HG03460 (cell line): ENCODE data around the gene DMRT3.

Source experiments
- ATAC-seq: cut with Tn5 transposase; IDR thresholded peaks from one replicate; pipeline ENCODE4 v1.9.1; 2021; ENCODE audit not compliant: unreplicated experiment

The DMRT3 gene

GRCh38 chr9:976258-976942 lies at the start of gene DMRT3:
DMRT3 (plus strand) TSS chr9:976655; CDS start chr9:977002, 347 bp downstream.
- ATAC-seq, result no peak

GRCh38 chr9:926976-927375 lies 49.5 kb upstream of the DMRT3 start:
- ATAC-seq, result no peak

- ATAC-seq, result peak; percentile 61
These were observed 48.0 kb upstream of the DMRT3 start for GRCh38 chr9:928363-929042.

GRCh38 chr9:929719-930118 lies 46.7 kb upstream of the DMRT3 start:
- ATAC-seq, result no peak

- no peak for ATAC-seq
These were observed 43.1 kb upstream of the DMRT3 start for GRCh38 chr9:933356-933755.

GRCh38 chr9:935348-935965 lies 41.0 kb upstream of the DMRT3 start:
- ATAC-seq, result no peak

- ATAC-seq, result no peak
These were observed 33.5 kb upstream of the DMRT3 start for GRCh38 chr9:942805-943580.

- no peak for ATAC-seq
These were observed 28.5 kb upstream of the DMRT3 start for GRCh38 chr9:947985-948384.

- no peak for ATAC-seq
These were observed 28.0 kb upstream of the DMRT3 start for GRCh38 chr9:948497-948896.

- ATAC-seq, result no peak
These were observed 26.3 kb upstream of the DMRT3 start for GRCh38 chr9:950139-950538.

GRCh38 chr9:952546-952945 lies 23.9 kb upstream of the DMRT3 start:
- ATAC-seq, result no peak

- no peak for ATAC-seq
These were observed 17.4 kb upstream of the DMRT3 start for GRCh38 chr9:959105-959504.

- ATAC-seq, result no peak
These were observed 16.5 kb upstream of the DMRT3 start for GRCh38 chr9:959914-960313.

- ATAC-seq, result no peak
These were observed 14.4 kb upstream of the DMRT3 start for GRCh38 chr9:962023-962422.

GRCh38 chr9:965497-965896 lies 11.0 kb upstream of the DMRT3 start:
- ATAC-seq, result no peak

GRCh38 chr9:966870-967269 lies 9.6 kb upstream of the DMRT3 start:
- no peak for ATAC-seq

- no peak for ATAC-seq
These were observed 9.0 kb upstream of the DMRT3 start for GRCh38 chr9:967436-967835.

- ATAC-seq, result no peak
These were observed 8.4 kb upstream of the DMRT3 start for GRCh38 chr9:967903-968641.

- ATAC-seq, result no peak
These were observed 6.9 kb upstream of the DMRT3 start for GRCh38 chr9:969310-970150.
